C4-2B (cell line): Measurements from ENCODE around the gene FBXO24.
A peak's percentile ranks its signal among the peaks of the same experiment; 100 is the strongest.

Experiments used
- H3K27ac ChIP-seq: fragments of 450-650 bp; 2 replicates; pipeline ENCODE4 v1.5.1; 2017
- ZFX ChIP-seq: fragments of 450-650 bp; IDR thresholded peaks from 2 replicates; pipeline ENCODE4 v1.6.1; 2017
- TF ChIP-seq, protein P1 (sequence below): fragments of 450-650 bp; conservative IDR thresholded peaks from 2 replicates; pipeline ENCODE4 v1.5.1; 2017; ENCODE audit warnings: mild to moderate bottlenecking

Gene FBXO24

GRCh38 chr7:100595188-100595587, 9.1 kb downstream of the FBXO24 start:
- no peak for TF ChIP-seq ZFX
- TF ChIP-seq, protein P1, sequence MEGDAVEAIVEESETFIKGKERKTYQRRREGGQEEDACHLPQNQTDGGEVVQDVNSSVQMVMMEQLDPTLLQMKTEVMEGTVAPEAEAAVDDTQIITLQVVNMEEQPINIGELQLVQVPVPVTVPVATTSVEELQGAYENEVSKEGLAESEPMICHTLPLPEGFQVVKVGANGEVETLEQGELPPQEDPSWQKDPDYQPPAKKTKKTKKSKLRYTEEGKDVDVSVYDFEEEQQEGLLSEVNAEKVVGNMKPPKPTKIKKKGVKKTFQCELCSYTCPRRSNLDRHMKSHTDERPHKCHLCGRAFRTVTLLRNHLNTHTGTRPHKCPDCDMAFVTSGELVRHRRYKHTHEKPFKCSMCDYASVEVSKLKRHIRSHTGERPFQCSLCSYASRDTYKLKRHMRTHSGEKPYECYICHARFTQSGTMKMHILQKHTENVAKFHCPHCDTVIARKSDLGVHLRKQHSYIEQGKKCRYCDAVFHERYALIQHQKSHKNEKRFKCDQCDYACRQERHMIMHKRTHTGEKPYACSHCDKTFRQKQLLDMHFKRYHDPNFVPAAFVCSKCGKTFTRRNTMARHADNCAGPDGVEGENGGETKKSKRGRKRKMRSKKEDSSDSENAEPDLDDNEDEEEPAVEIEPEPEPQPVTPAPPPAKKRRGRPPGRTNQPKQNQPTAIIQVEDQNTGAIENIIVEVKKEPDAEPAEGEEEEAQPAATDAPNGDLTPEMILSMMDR: no peak
- H3K27ac ChIP-seq: no peak overlapping the region

DNA sequence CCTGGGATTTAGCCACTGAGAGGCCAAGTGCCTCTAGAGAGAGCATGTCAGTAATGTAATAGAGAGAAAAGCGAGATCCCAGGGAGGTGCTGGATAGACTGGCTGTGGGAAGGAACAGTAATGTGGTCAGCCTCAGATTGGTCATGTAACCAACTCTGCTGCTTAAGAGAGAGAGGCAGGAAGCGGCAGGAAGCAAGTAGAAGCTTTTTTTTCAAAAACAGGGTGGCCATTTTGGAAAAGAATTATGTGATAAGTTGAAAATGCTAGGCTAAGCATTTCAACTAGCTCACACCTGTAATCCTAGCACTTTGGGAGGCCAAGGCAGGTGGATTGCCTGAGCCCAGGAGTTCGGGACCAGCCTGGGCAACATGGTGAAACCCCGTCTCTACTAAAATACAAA, 12.3 kb downstream of the FBXO24 start:
- H3K27ac ChIP-seq: no peak overlapping the region
- TF ChIP-seq, protein P1: no peak
- TF ChIP-seq ZFX: no peak

DNA sequence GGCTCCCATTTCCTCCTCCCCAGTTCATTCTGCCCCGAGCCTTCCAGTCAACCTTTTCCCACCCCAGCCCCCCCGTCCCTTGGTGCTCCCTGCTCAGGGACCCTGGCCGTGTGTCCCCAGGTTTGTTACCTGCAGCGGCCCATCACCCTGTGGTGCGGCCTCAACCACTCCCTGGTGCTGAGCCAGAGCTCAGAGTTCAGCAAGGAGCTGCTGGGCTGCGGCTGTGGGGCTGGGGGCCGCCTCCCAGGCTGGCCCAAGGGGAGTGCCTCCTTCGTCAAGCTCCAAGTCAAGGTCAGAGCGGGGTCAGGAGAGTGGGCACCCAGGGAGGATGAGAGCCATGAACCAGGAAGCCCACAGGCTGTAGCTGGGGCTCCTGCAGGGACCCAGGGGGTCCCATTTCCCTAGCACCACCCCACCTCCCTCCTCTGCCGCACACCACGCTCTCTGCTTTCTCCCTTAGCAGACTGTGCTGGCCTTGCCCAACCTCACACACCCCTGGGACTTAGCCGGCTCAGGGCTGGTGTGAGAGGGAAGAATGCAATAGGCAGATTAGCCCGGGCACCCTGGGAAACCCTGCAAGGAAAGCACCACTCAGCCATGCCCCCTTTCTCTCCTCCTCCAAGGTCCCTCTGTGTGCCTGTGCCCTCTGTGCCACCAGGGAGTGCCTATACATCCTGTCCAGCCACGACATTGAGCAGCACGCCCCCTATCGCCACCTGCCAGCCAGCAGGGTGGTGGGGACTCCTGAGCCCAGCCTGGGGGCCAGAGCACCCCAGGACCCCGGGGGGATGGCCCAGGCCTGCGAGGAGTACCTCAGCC, 14.0 kb downstream of the FBXO24 start:
- TF ChIP-seq ZFX: no peak
- TF ChIP-seq, protein P1: no peak
- no peak overlapping the region for H3K27ac ChIP-seq

GRCh38 chr7:100600730-100601038, 14.6 kb downstream of the FBXO24 start:
- TF ChIP-seq, protein P1: no peak
- no peak for TF ChIP-seq ZFX

GRCh38 chr7:100602889-100603725, 17.0 kb downstream of the FBXO24 start:
- TF ChIP-seq ZFX: no peak
- TF ChIP-seq, protein P1: no peak
- H3K27ac ChIP-seq: no peak overlapping the region

More at GRCh38 chr7:100600730-100601038, 14.6 kb downstream of the FBXO24 start:
- H3K27ac ChIP-seq: no peak overlapping the region

DNA sequence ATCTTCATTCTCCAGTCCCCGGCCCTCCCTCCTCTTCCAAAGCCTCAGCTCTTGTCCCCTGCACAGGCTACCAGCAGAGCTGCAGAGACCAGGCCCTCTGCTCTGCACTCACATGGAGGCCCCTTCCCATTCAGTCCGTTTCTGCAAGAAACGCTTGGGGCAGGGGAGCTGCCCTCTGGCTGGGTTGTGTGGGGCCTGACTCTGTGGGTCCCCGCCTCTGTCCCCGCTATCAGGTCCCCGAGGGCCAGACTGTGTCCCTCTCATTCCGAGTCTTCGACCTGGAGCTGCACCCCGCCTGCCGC, 17.5 kb downstream of the FBXO24 start:
- peak overlapping the region; percentile 68; the same call in 1 of the 2 replicates for H3K27ac ChIP-seq
- no peak for TF ChIP-seq ZFX
- TF ChIP-seq, protein P1: no peak
